NCI-H345 treated with DMSO at 0.1 percent for 48 hours (cell line): ENCODE data around the gene ALG11.
A peak's percentile ranks its signal among the peaks of the same experiment; 100 is the strongest.

Experiments used
- DNase-seq: peaks from one replicate; lab custom pipeline; 2025; ENCODE audit not compliant: unreplicated experiment; lab: John Stamatoyannopoulos, UW

Gene ALG11

GRCh38 chr13:51997641-51998330 is 14.4 kb upstream of the ALG11 start:
- DNase-seq, result no peak

GRCh38 chr13:51998723-51999509 is 13.3 kb upstream of the ALG11 start:
- no peak for DNase-seq

- DNase-seq, result no peak
Observed at GRCh38 chr13:51999510-51999911, 12.7 kb upstream of the ALG11 start.

- no peak for DNase-seq
Observed at GRCh38 chr13:51999921-52000320, 12.3 kb upstream of the ALG11 start.

GRCh38 chr13:52001120-52001731 is 11.0 kb upstream of the ALG11 start:
- peak; percentile 19 for DNase-seq

- no peak for DNase-seq
Observed at GRCh38 chr13:52002361-52002760, 9.8 kb upstream of the ALG11 start.

- no peak for DNase-seq
Observed at GRCh38 chr13:52003541-52003940, 8.7 kb upstream of the ALG11 start.

- no peak for DNase-seq
Observed at GRCh38 chr13:52004511-52005170, 7.6 kb upstream of the ALG11 start.

- no peak for DNase-seq
Observed at GRCh38 chr13:52005841-52006522, 6.2 kb upstream of the ALG11 start.

GRCh38 chr13:52006523-52007245 is 5.5 kb upstream of the ALG11 start:
- DNase-seq, result no peak

GRCh38 chr13:52009946-52010345 is 2.3 kb upstream of the ALG11 start:
- DNase-seq, result no peak

GRCh38 chr13:52010890-52011631 is 1.1 kb upstream of the ALG11 start, which contains the start of gene ATP7B:
Gene ATP7B (minus strand): TSS chr13:52011450. CDS start chr13:52011337, 113 bp downstream.
- DNase-seq, result no peak

GRCh38 chr13:52012512-52012836 is 276 bp downstream of the ALG11 start:
- DNase-seq, result no peak

GRCh38 chr13:52016296-52016695 is 4.1 kb downstream of the ALG11 start:
- no peak for DNase-seq

- no peak for DNase-seq
Observed at GRCh38 chr13:52020191-52020590, 8.0 kb downstream of the ALG11 start.

- DNase-seq, result no peak
Observed at GRCh38 chr13:52022356-52022755, 10.2 kb downstream of the ALG11 start.

GRCh38 chr13:52024481-52024880 is 12.3 kb downstream of the ALG11 start, which contains the start of gene UTP14C:
Gene UTP14C (plus strand): TSS chr13:52024691. CDS start chr13:52028805, 4,114 bp downstream.
- DNase-seq, result no peak

GRCh38 chr13:52025475-52026245 is 13.5 kb downstream of the ALG11 start:
- no peak for DNase-seq

- no peak for DNase-seq
Observed at GRCh38 chr13:52026246-52026626, 14.0 kb downstream of the ALG11 start.
